HG03066 (cell line): ENCODE data around the gene PRKCB.

ENCODE experiments used
- ATAC-seq: cut with Tn5 transposase; IDR thresholded peaks from one replicate; pipeline ENCODE4 v1.9.1; 2021; ENCODE audit warnings: low read depth; ENCODE audit not compliant: unreplicated experiment

Gene PRKCB

GRCh38 chr16:23960081-23960885, 124.5 kb downstream of the PRKCB start:
- no peak for ATAC-seq

DNA sequence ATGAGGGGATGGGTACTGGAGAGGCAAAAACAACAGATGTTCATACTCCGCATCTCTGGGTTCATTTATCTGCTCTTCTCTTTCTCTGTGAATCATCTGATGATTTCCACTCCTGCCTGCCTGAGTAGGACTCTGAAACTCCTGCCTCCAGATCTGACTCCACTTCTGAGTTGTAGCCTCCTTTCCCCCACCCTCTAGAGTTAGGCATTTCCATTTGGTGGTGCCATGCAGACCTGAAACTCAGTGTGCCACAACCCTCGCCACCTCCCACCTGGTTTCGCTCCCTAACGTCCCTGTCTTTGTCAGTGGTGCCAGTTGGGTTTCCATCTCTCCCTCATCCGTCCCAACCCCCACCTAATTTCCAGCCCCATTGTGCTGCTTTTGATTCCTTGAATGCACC, 126.2 kb downstream of the PRKCB start:
- no peak for ATAC-seq

- ATAC-seq, result no peak
Measured at GRCh38 chr16:23964136-23964535, 128.4 kb downstream of the PRKCB start.

DNA sequence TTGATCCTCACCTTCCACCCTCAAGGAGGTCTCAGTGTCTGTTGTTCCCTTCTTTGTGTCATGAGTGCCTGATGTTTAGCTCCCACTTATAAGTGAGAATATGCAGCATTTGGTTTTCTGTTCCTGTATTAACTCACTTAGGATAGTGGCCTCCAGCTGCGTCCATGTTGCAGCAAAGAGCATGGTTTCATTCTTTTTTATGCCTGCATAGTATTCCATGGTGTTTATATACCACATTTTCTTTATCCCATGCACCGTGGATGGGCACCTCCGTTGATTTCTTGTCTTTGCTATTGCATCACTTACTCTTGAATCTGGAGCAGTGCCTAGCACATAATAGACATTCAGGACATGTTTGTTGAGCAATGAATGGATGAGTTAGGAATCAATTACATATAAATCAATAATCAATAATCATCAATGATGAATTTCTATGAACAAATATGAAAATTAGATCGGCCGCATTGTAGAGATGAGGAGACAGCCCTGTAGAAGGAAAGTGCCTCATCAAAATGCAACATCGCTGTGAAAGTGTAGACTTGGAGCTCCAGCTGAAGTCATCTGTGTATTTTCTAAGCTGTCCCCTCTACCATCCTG, 129.5 kb downstream of the PRKCB start:
- no peak for ATAC-seq

DNA sequence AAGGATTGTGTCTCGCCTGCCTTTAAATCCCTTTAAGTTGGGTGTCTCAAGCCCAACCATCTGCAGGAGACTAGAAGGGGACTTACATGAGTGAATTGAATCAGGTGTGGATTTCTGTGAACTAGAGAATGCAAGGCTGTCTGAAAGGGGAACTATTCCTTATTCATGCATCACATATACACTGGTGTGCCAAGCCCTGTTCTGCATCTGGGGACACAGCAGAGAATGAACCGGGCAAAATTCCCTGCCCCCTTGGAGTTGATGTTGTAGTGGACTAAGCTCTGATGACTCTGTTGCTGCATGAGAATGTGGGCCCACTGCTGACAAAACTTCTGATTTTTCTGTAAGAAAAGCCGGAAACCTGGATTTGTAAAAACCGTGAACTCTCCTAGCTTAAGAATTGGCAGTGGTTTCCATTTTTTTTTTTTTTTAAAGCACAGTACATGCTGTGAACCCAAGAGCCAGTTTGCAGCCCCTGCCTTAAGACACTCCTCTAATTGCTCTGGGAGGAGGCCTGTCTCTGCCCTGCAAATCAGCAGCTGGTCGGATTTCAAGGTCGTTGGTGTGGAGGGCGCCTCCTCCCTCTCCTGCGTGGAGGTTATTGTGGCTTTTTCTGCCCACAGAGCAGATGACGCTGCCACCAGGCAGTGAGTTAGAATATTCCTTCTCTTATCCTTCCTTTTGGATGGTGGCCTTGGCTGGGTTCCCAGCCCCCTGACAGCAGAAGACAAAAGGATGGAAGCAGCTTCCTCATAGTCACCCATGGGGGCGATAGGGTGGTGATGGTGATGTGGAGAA, 131.0 kb downstream of the PRKCB start:
- ATAC-seq, result no peak

- ATAC-seq, result no peak
Measured at GRCh38 chr16:23967775-23968174, 132.0 kb downstream of the PRKCB start.

DNA sequence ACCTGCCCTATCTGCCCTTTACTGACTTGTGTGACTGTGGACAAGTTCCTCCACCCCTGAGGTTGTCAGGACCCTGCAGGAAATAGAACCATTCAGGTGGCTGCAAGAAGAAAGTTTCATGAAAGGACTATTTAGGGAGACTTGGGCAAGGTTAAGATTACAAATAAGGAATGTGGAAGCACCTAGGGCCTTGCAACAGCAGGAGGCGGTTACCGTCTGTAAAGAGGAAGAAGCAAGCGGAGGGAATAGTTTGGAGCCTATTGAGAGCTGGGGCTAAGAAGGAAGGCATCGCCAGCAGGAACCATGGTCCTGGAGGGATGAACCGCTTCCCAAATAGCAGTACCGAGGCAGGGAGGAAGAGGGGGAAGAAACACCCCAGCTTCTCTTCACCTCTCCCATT, 132.4 kb downstream of the PRKCB start:
- ATAC-seq, result no peak

DNA sequence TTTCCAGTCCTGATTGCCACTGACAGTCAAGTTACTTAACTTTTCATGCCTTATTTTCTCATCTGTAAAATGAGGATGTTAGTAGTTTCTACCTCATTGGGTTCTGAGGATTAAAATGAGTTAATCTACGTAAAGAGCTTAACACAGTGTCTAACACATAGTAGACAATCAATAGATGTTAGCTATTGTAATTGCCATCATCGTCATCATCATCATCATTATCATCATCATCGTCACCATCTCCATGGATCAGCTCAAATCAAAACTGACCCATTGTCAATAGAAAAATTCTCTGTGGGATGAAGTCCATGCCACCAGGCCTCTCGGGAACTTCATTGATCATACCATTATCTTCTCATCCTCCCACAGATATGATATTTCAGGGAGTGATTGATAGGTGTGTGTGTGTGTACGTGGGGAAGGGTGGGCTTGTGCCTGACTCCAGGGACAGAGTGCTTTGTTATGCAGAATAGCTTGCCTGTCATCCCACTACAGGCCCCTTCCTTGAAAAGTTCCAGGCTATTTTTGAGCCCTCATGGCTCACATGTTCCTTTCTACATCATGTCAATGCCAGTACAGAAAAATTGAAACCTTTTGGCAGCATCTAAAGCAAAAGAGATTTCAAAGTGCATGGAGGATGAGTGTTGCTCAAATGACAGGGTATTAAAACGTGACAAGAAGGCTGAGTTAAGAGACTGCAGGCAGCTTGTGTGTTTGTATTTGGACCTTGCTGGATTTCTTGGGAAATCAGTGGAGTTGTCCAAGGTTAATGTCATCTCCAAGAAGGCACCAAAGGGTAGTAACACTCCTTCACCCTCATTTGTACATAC, 133.9 kb downstream of the PRKCB start:
- ATAC-seq, result no peak

GRCh38 chr16:23974223-23974622, 138.4 kb downstream of the PRKCB start:
- no peak for ATAC-seq

GRCh38 chr16:23975293-23975692, 139.5 kb downstream of the PRKCB start:
- no peak for ATAC-seq

- ATAC-seq, result no peak
Measured at GRCh38 chr16:23976091-23976490, 140.3 kb downstream of the PRKCB start.

DNA sequence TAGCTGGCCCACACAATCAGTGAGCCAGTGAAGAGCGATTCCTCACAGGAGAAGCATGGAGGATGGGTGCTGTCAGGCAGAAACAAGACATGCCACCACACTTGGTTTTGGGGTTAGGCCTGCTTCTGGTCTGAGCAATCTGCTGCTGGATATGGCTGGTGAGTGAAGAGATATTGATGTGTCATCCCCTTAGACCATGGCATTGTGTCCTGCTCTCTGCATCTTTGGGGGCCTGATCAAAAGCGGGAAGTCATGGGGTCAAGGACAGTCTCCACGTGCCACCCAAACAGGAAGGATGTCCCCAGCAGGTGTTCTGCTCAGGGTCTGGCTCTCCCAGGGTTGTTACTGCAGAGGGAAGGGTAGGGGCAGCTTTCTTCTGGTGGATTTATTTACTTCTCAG, 140.7 kb downstream of the PRKCB start:
- ATAC-seq, result no peak

DNA sequence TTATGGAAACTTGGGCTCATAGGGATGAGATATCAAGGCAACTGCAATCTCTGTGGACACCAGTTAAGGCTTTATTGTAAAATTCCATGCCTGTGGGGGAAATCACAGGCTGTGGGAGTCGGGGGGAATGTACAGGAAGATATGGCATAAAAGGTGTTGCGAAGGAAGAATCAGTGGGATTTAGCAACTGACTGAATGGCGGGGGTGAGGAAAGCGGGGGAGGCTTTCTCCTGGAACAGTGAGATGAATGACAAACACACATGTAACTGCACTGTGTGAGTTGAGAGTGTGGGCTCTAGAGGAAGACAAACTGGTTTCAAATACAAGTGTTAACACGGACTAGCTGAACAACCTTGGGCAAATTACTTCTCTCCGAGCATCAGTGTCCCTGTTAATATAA, 143.7 kb downstream of the PRKCB start:
- ATAC-seq, result no peak

GRCh38 chr16:23979982-23980381, 144.2 kb downstream of the PRKCB start:
- ATAC-seq, result no peak

- no peak for ATAC-seq
Measured at GRCh38 chr16:23981429-23982399, 145.9 kb downstream of the PRKCB start.

GRCh38 chr16:23986455-23986854, 150.7 kb downstream of the PRKCB start:
- ATAC-seq, result no peak

DNA sequence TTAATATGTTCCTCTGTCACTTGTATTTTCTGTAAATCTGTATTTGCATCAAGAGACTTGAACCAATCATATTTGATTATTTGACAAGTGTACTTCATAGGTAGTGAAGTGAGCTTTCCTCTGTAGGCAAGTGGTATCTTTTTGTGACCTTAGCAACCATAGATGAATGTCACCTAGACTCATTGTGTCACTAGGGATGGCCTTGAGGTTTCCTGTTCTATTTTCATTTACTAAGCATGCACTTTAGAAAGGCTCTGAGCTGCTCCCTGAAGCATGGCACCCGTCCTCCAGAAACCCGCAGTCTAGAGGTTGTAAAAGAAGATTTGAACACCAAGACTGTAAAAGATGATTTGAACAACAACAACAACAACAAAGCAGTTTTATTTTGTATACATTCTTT, 151.7 kb downstream of the PRKCB start:
- ATAC-seq, result peak; percentile 96

DNA sequence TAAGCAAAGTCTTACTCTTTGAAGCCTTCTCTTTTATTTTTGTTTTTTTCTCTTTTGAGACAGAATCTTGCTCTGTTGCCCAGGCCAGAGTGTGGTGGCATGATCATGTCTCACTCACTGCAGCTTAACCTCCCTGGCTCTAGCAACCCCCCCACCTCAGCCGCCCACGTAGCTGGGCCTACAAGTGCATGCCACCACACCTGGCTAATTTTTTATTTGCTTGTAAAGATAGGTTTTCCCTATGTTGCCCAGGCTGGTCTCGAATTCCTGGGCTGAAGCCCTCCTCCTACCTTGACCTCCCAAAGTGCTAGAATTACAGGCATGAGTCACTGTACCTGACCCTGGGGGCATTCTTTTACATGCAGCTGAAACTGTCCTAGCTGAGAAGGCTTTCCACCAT, 154.7 kb downstream of the PRKCB start:
- no peak for ATAC-seq

GRCh38 chr16:23991066-23991465, 155.3 kb downstream of the PRKCB start:
- ATAC-seq, result no peak

- ATAC-seq, result no peak
Measured at GRCh38 chr16:23994615-23995014, 158.8 kb downstream of the PRKCB start.
